Stimulated activated CD8-positive, alpha-beta memory T cell treated with anti-CD3 and anti-CD28 coated beads, Interleukin-7, amount 100 ng/mL, for 48 hours (primary cell): ENCODE measurements around the gene NNMT.

Source experiments
- DNase-seq, 2 donors: peaks; one replicate each; pipeline ENCODE4 v3.0.0-alpha.2; 2020; ENCODE audit warnings: low read depth in 1 of 2; ENCODE audit errors: extremely low read depth in 1 of 2

Gene NNMT

DNA sequence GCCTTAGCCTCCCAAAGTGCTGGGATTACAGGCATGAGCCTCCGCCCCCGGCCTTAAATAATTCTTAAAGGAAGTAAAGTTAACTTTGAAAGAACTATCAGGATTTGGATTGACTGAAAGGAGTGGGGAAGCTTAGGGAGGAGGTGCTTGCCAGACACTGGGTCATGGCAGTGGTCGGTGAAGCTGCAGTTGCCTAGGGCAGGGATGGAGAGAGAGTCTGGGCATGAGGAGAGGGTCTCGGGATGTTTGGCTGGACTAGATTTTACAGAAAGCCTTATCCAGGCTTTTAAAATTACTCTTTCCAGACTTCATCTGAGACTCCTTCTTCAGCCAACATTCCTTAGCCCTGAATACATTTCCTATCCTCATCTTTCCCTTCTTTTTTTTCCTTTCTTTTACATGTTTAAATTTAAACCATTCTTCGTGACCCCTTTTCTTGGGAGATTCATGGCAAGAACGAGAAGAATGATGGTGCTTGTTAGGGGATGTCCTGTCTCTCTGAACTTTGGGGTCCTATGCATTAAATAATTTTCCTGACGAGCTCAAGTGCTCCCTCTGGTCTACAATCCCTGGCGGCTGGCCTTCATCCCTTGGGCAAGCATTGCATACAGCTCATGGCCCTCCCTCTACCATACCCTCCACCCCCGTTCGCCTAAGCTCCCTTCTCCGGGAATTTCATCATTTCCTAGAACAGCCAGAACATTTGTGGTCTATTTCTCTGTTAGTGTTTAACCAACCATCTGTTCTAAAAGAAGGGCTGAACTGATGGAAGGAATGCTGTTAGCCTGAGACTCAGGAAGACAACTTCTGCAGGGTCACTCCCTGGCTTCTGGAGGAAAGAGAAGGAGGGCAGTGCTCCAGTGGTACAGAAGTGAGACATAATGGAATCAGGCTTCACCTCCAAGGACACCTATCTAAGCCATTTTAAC is at the start of gene NNMT:
Gene NNMT (plus strand): TSS at position 724 of the 929 bp plus-strand sequence. CDS start 158 bp downstream, at position 882.
- DNase-seq: no peak

DNA sequence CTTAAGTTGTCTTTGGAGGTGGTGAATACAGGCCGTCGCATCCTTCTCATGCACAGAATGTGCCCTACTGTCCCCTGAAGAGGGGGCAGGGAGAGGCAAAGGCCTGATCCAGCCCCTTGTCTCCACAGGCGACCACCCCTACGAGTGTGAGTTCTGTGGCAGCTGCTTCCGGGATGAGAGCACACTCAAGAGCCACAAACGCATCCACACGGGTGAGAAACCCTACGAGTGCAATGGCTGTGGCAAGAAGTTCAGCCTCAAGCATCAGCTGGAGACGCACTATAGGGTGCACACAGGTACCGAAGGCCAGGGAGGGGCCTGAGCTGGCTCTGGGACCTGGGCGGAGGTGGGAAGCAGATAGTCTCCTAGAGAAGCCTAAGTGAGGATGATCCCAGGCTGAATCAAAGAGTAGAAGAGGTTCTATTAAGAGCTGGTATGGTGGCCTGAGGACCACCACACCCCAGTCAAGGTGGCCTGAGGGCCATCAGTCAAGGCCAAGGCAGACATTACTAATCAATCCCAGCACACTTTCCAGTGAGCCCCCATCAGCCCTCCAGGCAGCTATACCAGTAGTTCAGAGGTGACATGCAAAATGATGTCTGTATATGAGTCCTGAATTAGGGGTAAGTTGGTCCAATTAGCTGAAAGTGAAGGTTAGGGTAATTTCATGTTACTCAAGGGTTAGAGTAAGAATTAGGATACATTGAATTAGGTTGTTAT is 49.0 kb upstream of the NNMT start:
- DNase-seq: no peak

DNA sequence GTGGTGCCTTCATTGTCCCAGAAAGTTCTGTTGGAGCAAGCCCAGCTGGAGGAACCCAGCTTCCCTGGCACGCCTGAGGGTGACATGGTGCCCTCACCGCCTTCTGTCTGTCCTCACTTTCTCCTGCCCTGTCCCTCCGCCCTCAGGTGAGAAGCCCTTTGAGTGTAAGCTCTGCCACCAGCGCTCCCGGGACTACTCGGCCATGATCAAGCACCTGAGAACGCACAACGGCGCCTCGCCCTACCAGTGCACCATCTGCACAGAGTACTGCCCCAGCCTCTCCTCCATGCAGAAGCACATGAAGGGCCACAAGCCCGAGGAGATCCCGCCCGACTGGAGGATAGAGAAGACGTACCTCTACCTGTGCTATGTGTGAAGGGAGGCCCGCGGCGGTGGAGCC is 46.0 kb upstream of the NNMT start:
- no peak for DNase-seq

DNA sequence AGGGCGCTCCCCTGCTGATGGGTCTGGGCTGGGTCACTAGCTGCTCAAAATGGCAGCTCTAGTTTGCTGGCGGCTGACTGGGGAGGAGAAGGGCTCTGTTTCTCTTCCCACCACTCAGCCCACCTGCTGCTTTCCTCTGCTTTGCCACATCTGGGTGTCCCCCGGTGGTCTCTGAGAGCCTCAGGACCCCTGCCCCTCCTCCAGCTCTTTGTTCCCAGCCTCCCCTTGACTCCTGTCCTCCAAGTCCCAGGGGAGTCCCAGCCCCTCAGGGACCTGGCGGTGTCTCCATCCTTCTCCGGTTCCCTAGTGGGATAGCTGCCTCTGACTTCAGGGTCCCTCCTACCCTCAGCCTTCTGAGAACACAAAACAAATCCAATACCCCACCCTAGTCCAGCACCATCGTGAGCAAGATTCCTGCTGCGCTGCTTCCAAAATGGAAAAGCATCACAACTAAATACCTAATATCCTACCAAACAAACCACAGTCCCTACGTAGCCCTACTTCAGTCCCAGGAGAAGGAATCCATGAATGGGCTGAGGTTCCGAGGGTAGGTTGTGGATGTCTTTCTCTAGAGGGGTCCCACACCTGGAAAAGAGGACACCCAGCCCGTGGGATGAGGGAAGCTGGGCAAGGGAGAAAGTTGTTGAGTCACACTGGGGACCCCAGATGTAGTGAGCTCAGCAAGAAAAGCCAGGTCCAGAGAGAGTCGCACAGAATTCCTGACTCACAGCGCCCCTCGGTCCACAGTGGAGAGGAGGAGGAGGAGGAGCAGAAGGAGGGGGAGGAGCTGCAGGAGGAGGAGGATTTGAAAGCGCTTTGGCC is 45.0 kb upstream of the NNMT start:
- no peak for DNase-seq

DNA sequence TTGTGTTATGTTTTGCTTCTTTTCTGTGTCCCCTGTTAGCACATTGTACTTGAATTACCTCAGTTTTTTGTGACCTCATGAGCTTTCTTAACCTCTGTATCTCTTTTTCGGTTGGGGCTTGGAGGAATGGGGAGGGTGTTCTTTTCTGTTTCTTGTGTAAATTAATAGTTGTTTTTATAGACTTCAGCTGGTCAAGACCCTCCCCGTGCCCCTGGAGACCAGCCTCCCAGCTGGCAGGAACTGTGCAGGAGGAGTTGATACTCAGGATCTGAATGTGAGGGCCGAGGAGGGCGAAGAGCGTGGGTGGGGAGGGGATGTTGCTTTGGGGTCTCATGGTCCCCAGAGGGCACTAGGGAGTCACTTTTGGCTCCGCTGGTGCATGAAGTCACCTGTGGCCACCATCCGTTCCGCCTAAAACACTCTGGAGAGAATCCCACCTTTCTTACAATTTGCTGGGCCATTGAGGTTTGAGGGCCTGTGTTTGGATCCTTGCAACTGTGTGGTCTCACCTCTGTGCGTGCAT is 44.3 kb upstream of the NNMT start:
- no peak for DNase-seq

DNA sequence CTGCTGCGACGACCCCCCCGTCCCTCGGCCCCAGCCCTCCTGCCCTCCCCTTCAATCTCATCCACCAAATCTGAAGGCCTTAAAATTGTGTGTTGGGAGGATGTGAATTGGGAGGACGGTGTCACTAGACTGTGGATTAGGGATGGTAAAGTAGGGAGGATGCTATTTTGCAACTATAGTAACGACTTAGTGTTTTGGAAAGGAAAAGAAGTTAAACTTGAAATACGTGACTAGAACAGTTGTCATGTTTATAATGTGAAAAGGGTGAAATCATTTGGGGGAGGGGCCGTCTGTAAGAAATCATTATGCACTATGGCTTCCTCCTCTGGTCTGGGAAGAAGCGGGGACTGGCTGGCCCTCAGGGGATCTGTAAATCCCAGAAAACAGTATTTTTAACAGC is 43.4 kb upstream of the NNMT start:
- no peak for DNase-seq

DNA sequence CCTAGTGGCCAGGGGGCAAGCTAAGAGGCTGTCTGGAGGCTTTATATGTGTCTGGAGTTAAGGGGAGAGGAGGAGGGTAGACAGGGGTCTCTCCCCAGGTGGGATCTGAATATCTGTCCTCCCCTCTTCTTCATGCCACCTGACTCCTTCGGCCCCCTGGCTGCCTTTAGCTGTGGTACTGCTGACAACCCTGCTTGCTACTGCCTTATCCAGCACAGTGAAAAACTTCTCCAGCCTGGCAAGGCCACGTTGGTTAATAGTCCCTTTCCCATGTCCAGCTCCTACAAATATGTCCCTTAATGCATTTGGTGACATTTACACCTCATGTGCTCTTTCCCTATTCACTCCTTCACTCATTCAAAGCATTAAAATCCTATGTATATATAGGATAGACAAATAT is 42.4 kb upstream of the NNMT start:
- DNase-seq: no peak

DNA sequence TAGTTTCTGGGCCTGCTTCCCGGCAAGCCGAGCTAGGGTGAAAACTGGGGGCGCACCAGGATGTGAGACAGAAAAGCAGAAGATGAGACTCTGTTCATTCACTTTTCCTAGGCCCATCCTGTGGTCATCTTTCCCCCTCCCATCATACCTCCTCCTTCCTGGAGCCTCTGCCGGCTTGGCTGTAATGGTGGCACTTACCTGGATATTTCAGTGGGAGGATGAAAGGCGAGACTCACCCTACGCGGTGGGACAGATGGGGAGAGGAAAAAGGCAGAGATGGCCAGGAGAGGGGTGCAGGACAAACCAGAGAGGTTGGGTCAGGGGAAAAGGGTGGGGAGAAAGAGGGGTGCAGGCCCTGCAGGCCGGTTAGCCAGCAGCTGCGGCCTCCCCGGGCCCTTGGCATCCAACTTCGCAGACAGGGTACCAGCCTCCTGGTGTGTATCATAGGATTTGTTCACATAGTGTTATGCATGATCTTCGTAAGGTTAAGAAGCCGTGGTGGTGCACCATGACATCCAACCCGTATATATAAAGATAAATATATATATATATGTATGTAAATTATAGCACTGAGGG is 41.5 kb upstream of the NNMT start:
- no peak for DNase-seq

DNA sequence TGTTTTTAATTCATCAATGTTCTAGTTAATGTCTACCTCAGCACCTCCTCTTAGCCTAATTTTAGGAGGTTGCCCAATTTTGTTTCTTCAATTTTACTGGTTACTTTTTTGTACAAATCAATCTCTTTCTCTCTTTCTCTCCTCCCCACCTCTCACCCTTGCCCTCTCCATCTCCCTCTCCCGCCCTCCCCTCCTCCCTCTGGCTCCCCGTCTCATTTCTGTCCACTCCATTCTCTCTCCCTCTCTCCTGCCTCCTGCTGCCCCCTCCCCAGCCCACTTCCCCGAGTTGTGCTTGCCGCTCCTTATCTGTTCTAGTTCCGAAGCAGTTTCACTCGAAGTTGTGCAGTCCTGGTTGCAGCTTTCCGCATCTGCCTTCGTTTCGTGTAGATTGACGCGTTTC is 40.9 kb upstream of the NNMT start:
- no peak for DNase-seq

DNA sequence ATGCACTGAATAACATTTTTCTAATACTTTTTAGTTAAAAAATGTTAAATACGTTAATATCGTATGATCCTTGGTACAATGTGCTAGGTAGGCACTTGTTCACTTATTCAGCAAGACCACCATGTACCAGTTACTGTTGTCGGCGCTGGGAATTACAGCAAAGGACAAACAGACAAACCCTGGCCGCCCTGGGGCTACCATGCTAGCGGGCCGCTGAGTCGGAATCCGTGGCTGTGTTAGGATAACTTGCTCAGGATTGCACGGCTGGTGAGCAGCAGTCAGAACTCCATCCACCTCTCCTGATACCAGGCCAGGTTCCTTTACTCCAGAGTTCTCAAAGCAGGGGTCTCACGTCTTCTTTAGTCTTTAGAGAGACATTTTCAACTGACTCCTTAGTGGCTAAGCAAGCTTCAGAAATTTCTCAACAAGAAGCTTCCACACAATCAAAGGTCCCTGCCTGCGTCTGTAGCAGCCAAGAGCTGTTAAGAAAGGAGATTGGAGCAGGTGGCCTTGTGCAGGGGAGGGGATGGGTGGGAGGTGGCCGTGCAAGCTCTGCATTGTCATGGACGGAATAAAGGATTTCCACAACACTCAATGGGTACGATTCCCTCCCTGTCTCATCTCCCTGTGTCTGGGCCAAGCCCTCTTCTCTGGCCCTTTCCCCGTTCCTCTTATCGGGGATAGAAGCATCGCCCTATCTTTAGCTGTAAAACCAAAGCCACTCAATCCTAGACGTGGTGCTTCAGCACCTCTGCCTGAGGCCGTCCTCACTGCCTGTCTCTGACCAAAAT is 39.8 kb upstream of the NNMT start:
- no peak for DNase-seq

DNA sequence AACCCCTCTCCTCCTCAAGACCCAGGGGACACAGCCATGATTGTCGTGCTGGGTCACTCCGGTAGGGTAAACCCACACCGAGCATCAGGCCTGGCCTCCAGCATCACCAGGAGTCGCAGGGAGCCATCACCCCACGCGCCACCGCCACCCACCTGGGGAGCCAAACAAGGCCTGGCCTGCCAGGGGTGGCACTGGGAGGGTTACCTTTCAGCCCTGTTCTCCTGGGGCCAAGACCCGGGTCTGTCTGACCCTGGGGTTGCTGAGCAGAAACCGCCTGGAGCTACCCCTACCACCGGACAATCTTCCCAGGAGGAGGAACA is 39.3 kb upstream of the NNMT start:
- DNase-seq: no peak

DNA sequence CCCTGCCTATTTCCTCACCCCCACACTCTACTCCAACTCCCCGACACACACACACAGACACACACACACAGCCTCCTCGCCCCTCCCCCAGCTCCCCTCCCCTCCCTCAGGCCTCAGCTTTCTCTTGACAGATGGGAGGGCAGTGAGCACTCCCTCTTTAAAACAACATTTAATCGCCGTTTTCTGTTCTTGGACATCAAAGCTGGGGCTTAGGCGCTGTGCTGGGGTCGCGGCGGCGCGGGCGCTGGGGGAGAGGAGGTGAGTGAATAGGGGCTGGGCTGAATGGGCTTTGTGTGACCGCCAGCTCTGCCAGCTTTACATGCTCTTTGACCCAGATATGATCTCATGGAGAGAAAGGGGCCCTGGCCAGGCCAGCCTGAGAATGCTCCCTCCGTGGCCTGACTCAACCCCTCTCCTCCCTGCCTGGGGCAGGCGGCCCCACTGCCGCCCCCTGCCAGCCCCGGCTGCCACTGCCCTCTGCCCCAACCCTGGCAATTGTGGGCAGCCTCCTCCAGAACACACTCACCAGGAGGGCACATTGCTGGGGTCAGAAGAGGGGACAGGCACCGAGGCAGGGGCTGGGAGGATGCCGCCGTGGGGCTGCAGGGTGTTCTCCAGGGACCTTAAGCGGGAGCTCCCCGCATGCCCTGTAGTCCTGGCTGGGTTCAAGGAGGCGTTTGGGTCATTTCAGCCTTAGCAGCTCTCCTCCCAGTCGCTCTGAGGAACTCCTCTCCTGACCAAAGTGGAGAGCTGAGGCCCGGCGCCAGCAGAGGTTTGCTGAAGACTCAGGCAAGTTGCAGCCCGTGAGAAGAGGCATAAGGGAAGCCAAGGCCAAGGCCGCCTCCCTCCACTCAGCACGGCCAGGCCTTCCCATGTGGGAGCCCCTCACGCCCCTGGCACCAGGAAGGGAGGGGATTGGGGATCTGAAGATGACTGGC is 38.3 kb upstream of the NNMT start:
- no peak for DNase-seq

DNA sequence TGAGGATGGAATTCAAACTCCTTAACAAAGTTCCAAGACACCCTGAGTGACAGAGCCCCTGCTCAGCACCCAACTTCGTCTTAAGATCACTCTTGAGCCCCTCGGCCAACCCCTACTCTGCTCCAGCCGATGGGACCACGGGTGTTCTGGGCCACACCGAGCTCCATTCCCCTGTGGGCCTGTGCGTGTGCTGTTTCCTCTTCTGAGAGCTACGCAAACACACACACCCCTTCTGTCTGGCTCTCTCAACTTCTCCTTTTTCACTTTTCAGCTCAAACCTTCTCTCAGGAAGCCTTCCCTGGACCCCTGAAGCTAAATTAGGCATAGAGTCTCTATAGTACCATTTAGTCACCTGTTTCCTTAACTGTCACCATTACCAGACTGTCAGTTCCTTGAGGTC is 37.5 kb upstream of the NNMT start:
- DNase-seq: no peak

DNA sequence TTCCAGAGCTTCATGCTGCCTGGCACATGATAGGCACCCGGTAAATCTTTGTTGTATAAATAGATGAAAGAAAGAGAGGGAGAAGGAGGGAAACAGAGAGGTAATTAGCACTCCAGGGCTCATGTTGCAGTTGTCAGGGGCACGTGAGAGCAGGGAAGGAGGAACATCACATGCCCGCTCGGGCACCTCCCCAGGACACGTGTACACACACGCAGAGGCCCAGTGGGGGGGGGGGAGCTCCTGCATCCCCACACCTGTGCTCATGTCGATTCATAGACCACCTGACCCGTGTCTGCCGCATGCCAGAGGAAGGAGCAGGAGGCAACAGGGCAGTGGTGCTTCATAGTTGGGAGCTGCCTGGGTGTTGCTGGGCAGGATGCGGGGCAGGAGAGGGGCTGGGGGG is 37.1 kb upstream of the NNMT start:
- DNase-seq: no peak

DNA sequence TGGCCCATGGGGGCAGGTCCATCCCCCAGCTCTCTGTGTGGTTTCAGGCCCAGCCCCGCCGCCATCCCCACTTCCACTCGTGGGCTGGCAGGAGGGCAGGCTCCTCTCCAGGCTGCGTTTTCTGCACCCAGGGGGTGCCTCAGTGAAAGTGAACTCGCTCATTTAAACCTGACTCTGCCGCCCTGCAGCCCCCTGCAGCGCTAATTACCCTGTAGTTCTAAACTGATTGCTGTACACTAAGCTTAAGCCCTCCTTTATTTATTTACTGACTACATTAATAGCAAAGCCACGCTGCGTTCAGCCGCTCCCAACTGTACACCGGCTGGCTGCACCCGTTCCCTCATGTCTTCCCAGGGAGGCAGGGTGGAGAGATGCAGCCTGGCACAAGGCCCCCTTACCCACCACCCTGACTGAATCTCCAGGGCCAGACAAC is 36.6 kb upstream of the NNMT start:
- no peak for DNase-seq

DNA sequence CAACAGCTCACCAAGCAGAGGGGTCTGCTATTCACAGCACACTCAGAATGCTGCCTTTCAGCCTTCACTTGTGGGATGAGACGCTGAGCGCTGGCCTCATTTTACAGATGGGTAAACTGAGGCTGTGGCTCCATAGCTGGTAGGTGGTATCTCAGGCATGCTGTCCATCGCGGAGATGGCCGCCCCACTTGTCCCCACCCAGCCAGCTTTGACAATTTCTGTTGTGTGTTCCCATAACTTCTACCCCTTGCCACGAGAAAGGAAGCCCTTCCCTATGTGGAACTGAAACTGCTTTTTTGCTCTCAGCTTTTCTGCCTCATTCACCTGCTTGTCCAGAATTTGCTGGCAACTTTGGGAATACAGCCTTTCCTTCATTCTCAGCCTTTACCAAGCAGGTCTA is 36.1 kb upstream of the NNMT start:
- DNase-seq: no peak

DNA sequence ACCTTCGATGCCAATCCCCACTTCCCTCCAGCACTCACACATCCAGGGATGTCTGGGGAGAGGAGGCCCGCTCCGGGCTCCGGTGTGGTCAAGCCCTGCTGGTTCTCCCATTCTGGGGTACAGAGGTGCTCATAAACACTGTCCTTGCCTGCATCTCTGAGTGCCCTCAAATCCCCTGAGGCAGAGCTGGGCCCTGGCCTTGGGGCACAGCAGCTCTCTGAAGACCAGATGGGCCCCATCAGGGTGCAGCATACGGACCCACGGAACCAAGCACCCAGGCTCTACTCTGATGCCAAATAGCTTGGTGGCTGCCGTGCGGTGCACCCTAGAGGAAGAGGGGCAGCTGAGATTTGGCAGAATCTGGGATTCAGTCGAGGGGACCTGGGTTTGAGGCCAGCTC is 35.7 kb upstream of the NNMT start:
- no peak for DNase-seq

DNA sequence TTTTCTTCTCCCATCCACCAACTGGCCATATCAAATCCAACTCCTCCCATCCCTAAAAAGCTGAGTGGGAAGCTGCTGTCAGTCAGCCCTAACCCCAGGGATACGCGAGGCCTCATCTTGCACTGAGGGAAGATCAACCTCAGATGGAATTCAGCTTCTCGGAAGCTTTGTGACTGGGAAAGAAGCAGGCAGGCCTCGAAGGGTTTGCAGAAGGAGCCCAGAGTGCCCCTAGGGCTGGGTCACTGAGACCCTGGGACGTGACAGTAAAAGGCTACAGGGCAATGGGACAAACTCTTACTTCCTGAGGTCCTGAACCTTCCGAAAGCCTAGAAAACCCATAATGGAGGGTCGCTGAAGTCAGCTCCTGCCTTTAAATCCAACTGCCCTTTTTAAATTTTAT is 34.4 kb upstream of the NNMT start:
- no peak for DNase-seq
